GM08714 (cell line): ENCODE results near the gene SNX5.
A peak's percentile ranks its signal among the peaks of the same experiment; 100 is the strongest.

ENCODE experiments used
- H3K4me3 ChIP-seq: fragments of 200-500 bp; sonication (Bioruptor generic); 2 replicates; pipeline ENCODE4 v1.5.1; 2014; ENCODE audit warnings: mild to moderate bottlenecking, low read length, inconsistent platforms
- ZNF274 ChIP-seq: IDR thresholded peaks from 2 replicates; pipeline ENCODE4 v1.6.1; 2012; ENCODE audit warnings: mild to moderate bottlenecking, low read depth, low read length

The SNX5 gene

DNA sequence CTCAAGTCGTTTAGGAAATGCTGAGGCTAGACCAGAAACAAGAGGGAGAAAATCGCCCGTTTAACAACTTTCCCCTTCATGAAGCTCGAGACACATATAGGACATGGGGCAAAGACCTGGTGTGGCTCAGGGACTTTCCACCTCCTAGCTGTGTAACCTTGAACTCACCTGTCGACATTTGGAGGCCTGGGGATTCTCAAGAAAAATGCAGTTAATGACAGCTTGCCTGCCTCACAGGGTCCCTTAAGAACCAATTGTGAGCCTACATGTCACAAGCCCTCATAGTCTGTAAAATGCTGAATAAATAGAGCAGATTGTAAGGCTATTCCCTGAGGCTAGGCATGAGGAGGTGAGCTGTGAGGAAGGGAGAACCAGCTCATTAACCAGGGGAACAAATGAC, 35.3 kb upstream of the SNX5 start:
- no peak overlapping the region for H3K4me3 ChIP-seq
- TF ChIP-seq ZNF274: no peak

GRCh38 chr20:18001131-18001921, 32.7 kb upstream of the SNX5 start:
- no peak overlapping the region for H3K4me3 ChIP-seq
- TF ChIP-seq ZNF274: no peak

DNA sequence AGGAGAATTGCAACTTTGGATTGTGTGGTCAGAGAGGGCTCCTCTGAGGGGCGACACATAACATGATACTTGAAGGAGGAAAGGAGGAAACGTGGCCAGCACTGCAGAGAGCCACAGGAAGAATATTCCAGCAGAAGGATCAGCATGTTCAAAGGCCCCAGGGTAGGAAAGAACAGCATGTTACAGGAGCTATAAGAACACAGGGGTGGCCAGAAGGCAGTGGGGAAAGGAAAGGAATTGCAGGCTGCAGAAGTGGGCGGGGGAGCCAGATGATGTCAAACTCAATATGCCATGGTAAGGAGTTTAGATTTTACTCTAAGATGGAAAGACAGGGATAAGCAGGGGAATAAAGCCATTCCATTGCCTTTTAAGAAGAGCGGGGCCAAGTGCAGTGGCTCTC, 31.0 kb upstream of the SNX5 start:
- TF ChIP-seq ZNF274: no peak
- no peak overlapping the region for H3K4me3 ChIP-seq

DNA sequence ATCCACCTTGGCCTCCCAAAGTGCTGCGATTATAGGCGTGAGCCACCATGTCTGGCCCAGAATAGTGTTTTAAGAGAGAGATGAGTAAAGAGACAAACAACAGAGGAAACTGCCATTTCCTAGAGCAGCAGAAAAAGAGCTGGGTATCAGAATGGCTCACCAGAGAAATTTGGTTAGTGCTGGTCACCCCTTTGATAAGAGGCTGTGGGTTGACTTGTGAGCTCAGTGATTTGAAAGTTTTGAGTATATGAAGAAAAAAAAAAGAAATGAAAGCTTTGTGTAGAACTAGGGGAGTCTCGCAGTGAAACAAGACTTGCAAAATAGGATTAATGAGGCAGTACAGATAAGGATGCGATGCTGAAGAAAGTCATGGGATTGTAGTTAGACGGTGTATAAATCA, 29.9 kb upstream of the SNX5 start:
- no peak overlapping the region for H3K4me3 ChIP-seq
- no peak for TF ChIP-seq ZNF274

DNA sequence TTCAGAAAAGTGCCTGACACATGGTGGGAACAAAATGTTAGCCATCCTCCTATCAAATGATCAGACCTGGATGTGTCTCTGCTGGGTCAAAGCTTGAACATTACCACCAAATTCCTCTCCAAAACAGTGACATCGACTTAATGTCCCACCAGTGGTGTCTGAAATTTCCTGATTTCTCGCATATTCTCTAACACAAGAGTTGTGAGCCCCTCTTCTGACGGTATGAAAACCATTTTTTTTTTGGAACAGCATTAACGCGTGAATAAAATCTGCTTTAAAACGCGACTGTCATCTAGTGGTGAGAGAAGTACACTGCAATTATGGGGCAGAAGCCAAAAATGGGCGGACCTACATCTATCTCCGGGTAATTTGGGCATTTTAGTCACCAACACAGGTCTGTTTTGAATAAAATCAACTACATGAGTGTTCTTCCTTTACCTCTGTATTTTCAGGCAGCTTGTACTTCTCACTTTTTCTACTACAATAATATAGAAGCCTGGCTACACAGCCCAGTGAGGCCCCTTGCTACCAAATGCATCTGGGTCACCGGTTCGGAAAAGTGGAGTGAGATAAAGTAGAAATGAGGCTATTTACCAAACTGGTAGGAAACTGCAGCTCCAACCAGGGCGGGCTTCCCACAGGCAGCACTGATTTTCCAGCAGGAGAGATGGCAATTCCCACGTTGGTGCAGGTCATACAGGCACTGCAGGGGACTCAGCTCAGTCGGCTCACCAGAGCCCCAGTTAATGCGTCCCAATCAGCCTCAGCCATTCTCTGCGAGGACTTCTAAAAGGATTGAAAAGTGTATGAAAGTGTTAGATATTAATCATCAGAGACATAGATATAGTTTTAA, 27.6 kb upstream of the SNX5 start:
- no peak for TF ChIP-seq ZNF274
- no peak overlapping the region for H3K4me3 ChIP-seq

DNA sequence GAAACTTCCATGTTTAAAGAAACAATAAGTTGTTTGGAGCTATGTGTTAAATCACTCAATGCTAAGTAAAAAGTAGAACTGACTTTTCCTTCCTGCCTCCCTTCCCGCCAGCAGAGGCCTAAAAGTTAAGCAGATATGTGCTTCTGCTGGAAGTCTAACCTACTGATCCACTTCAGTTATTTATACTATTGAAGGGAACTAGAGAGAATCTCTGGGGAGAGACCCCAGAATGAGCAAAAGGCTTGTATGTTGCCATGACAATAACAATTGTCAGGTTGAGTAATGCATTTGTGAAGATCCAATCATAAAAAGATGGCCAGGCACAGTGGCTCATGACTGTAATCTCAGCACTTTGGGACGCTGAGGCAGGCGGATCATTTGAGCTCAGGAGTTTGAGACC, 25.0 kb upstream of the SNX5 start:
- H3K4me3 ChIP-seq: no peak overlapping the region
- no peak for TF ChIP-seq ZNF274

GRCh38 chr20:17992847-17993513, 24.4 kb upstream of the SNX5 start:
- no peak overlapping the region for H3K4me3 ChIP-seq
- TF ChIP-seq ZNF274: no peak

DNA sequence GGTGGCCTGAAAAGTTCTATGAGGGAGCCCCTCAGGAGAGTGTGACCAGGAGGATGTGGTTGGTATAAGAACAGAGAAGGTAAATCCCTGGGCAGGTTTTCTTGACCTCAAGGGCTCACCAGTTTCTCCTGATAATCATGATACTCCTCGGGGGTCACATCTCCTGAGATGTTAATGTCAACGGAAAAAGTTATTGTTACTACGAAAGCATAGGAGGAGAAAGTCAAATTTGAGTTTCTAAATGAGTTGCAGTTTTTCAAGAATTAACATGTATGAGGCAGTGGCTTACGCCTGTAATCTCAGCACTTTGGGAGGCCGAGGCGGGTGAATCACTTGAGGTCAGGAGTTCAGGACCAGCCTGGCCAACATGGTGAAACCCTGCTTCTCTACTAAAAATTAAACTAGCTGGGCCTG, 23.6 kb upstream of the SNX5 start:
- TF ChIP-seq ZNF274: no peak
- no peak overlapping the region for H3K4me3 ChIP-seq

DNA sequence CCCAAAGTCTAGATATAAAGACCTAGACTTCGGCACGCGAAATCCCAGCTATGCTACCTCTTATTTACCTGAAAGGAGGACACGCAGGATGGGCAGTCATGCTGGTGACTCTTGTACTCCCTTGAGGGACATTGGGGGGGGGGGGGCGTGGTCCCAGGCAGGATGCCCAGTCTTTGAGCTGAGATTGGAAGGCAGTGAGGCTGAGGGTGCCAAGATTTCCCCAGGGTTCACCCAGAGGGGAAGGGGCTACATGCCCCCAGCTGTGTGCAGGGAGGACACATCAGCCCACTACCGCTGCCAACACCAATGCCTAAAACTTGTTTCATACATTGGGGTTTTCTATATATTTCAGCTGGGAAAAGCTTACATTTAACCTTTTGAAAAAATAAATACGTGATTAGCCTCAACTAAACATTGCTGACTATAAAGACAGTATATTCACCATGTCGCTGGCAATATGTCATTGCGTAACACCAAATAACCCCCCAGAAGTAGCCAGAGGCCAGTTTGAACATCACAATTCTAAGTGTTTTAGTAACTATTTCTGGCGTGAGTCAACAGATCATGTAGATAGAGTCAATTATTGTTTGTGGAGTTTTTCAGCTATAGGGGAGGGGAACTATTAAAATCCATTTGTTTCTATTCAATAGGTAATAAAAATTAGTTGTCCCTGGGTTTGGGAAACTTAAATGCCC, 21.8 kb upstream of the SNX5 start:
- TF ChIP-seq ZNF274: no peak
- no peak overlapping the region for H3K4me3 ChIP-seq

DNA sequence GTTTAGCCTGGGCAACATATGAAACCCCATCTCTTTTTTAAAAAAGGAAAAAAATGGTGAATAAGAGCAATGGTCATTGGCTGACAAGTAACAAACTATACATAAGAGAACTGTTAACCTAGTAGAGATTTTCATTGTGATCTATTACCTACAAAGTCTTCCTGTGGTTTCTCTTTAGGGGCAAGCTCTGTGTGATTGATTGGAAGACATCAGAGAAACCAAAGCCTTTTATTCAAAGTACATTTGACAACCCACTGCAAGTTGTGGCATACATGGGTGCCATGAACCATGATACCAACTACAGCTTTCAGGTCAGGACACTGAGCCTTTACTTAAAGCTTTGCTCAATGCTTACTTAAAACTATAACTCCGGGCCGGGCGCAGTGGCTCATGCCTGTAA, 19.4 kb upstream of the SNX5 start:
- TF ChIP-seq ZNF274: no peak
- no peak overlapping the region for H3K4me3 ChIP-seq

DNA sequence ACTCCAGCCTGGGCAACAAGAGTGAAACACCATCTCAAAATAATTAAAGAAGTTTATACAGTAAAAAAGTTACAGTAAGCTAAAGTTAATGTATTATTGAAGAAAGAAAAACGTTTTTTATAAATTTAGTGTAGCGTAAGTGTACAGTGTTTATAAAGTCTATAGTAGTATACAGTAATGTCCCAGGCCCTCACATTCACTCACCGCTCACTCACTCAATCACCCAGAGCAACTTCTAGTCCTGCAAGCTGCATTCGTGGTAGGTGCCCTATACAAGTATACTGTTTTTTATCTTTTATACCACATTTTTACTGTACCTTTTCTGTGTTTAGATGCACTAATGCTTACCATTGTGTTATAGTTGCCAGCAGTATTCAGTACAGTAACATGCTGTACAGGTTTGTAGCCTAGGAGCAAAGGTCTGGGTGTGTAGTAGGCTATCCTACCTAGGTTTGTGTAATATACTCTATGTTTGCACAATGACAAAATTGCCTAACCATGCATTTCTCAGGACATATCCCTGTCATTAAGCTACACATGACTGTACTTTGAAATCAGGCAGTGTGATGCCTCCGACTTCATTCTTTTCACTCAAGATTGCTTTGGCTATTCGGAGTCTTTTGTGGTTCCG, 16.9 kb upstream of the SNX5 start:
- H3K4me3 ChIP-seq: no peak overlapping the region
- TF ChIP-seq ZNF274: no peak

DNA sequence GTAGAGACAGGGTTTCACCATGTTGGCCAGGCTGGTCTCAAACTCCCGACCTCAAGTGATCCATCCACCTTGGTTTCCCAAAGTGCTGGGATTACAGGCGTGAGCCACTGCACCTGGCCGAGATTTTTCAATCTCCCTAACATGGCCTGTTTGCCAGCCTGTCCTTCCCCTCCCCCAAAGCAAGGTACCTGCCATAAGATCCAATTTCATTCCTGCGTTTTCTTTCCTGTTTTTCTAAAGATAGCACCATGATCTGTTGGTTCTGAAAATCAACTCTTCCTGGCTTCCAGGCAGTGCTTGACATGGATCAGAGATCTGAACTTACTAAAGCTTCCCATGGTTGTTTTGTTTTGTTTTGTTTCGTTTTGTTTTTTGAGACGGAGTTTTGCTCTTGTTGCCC, 7.7 kb upstream of the SNX5 start:
- no peak for TF ChIP-seq ZNF274
- no peak overlapping the region for H3K4me3 ChIP-seq

GRCh38 chr20:17972121-17972520, 3.5 kb upstream of the SNX5 start:
- no peak for TF ChIP-seq ZNF274
- peak overlapping the region; percentile 87 for H3K4me3 ChIP-seq

GRCh38 chr20:17971300-17972013, 2.9 kb upstream of the SNX5 start:
- no peak for TF ChIP-seq ZNF274

More at GRCh38 chr20:17971300-17972013, 2.9 kb upstream of the SNX5 start:
- peak overlapping the region; percentile 87 for H3K4me3 ChIP-seq
